H9 (cell line): ENCODE data around the gene IFFO2. TPM values are rescaled to one million over a fixed set of nuclear protein-coding genes. Genes with fewer than 3 reads are reported as not detected.

Experiments used
- DNase-seq: peaks from one replicate; pipeline ENCODE4 v3.0.0-alpha.2; 2017
- H2AFZ ChIP-seq: one replicate; pipeline ENCODE4 v1.6.1; 2013; ENCODE audit warnings: mild to moderate bottlenecking, low read length, control low read depth, moderate library complexity
- H2AK5ac ChIP-seq: 2 replicates; pipeline ENCODE4 v1.6.1; 2013; ENCODE audit warnings: low read length, control low read depth, mixed read lengths; ENCODE audit not compliant: insufficient read length
- H2BK120ac ChIP-seq: one replicate; pipeline ENCODE4 v1.6.1; 2013; ENCODE audit warnings: low read depth, mild to moderate bottlenecking, low read length, control low read depth, inconsistent platforms; ENCODE audit not compliant: poor library complexity, severe bottlenecking
- H2BK12ac ChIP-seq: 2 replicates; pipeline ENCODE4 v1.6.1; 2013; ENCODE audit warnings: low read length, control low read depth, mixed read lengths, low read depth; ENCODE audit not compliant: insufficient read length
- H2BK15ac ChIP-seq: 2 replicates; pipeline ENCODE4 v1.6.1; 2013; ENCODE audit warnings: low read depth, low read length, control low read depth
- H2BK20ac ChIP-seq: one replicate; pipeline ENCODE4 v1.6.1; 2013; ENCODE audit warnings: low read depth, mild to moderate bottlenecking, low read length, control low read depth, inconsistent platforms; ENCODE audit not compliant: poor library complexity, severe bottlenecking
- H2BK5ac ChIP-seq: 2 replicates; pipeline ENCODE4 v1.6.1; 2013; ENCODE audit warnings: low read length, control low read depth, mixed read lengths; ENCODE audit not compliant: insufficient read length
- H3K14ac ChIP-seq: 2 replicates; pipeline ENCODE4 v1.6.1; 2013; ENCODE audit warnings: low read length, control low read depth; ENCODE audit not compliant: insufficient read depth
- H3K18ac ChIP-seq: 2 replicates; pipeline ENCODE4 v1.6.1; 2013; ENCODE audit warnings: low read depth, mild to moderate bottlenecking, mixed read lengths, low read length, control low read depth; ENCODE audit not compliant: insufficient read length
- H3K23ac ChIP-seq: 2 replicates; pipeline ENCODE4 v1.6.1; 2013; ENCODE audit warnings: low read length, control low read depth, mixed read lengths, low read depth; ENCODE audit not compliant: insufficient read length
- H3K23me2 ChIP-seq: 2 replicates; pipeline ENCODE4 v1.6.1; 2013; ENCODE audit warnings: low read depth, mild to moderate bottlenecking, mixed read lengths, low read length, control low read depth; ENCODE audit not compliant: insufficient read length, poor library complexity, severe bottlenecking
- H3K27ac ChIP-seq: 2 replicates; pipeline ENCODE4 v1.5.1; 2013; ENCODE audit warnings: low read length, control low read depth, mixed read lengths, low read depth; ENCODE audit not compliant: insufficient read length
- H3K27me3 ChIP-seq: 2 replicates; pipeline ENCODE4 v1.6.1; 2013; ENCODE audit warnings: low read length, control low read depth, inconsistent platforms; ENCODE audit not compliant: insufficient read depth
- H3K4ac ChIP-seq: 2 replicates; pipeline ENCODE4 v1.6.1; 2013; ENCODE audit warnings: low read depth, mild to moderate bottlenecking, control low read depth, inconsistent platforms, low read length, moderate library complexity
- H3K4me1 ChIP-seq: 2 replicates; pipeline ENCODE4 v1.6.1; 2013; ENCODE audit warnings: low read length, control low read depth, inconsistent platforms; ENCODE audit not compliant: insufficient read depth
- H3K4me2 ChIP-seq: 2 replicates; pipeline ENCODE4 v1.6.1; 2013; ENCODE audit warnings: low read length, control low read depth, mixed read lengths; ENCODE audit not compliant: insufficient read length, insufficient read depth
- H3K56ac ChIP-seq: 2 replicates; pipeline ENCODE4 v1.6.1; 2013; ENCODE audit warnings: low read depth, mild to moderate bottlenecking, mixed read lengths, low read length, control low read depth; ENCODE audit not compliant: insufficient read length
- H3K79me1 ChIP-seq: 2 replicates; pipeline ENCODE4 v1.6.1; 2013; ENCODE audit warnings: low read depth, mild to moderate bottlenecking, moderate library complexity, low read length, control low read depth, inconsistent platforms; ENCODE audit not compliant: insufficient read depth, poor library complexity, severe bottlenecking
- H3K79me2 ChIP-seq: 2 replicates; pipeline ENCODE4 v1.6.1; 2013; ENCODE audit warnings: low read length, control low read depth, inconsistent platforms; ENCODE audit not compliant: insufficient read depth
- H3K9ac ChIP-seq: 2 replicates; pipeline ENCODE4 v1.6.1; 2013; ENCODE audit warnings: low read length, control low read depth, mixed read lengths; ENCODE audit not compliant: insufficient read length; ENCODE audit errors: extremely low read depth
- H3K9me3 ChIP-seq: one replicate; pipeline ENCODE4 v1.6.1; 2013; ENCODE audit warnings: low read depth, low read length, inconsistent platforms; ENCODE audit not compliant: control insufficient read depth
- H3T11ph ChIP-seq: one replicate; pipeline ENCODE4 v1.6.1; 2013; ENCODE audit warnings: mild to moderate bottlenecking, low read length, control low read depth, inconsistent platforms
- H4K20me1 ChIP-seq: one replicate; pipeline ENCODE4 v1.6.1; 2013; ENCODE audit not compliant: control insufficient read depth, insufficient read length, insufficient read depth
- H4K5ac ChIP-seq: 2 replicates; pipeline ENCODE4 v1.6.1; 2013; ENCODE audit warnings: low read depth, mild to moderate bottlenecking, mixed read lengths, low read length, control low read depth; ENCODE audit not compliant: insufficient read length
- H4K8ac ChIP-seq: replicated peaks from 2 replicates; pipeline ENCODE4 v1.6.1; 2013; ENCODE audit warnings: low read length, control low read depth, mixed read lengths, low read depth; ENCODE audit not compliant: insufficient read length
- H4K91ac ChIP-seq: 2 replicates; pipeline ENCODE4 v1.6.1; 2013; ENCODE audit warnings: low read depth, mild to moderate bottlenecking, moderate library complexity, mixed read lengths, low read length, control low read depth; ENCODE audit not compliant: insufficient read length
- H3K27ac Mint-ChIP-seq, 3 experiments: 2 replicates in 2 of 3; 3 replicates in 1 of 3; pipeline ENCODE4 v1.8.0; 2020 to 2021; ENCODE audit warnings: mixed read lengths in 3 of 3, mild to moderate bottlenecking in 1 of 3, moderate library complexity in 1 of 3
- H3K27me3 Mint-ChIP-seq: 2 replicates; pipeline ENCODE4 v1.8.0; 2021; ENCODE audit warnings: low read depth, mild to moderate bottlenecking, moderate library complexity, mixed read lengths
- H3K36me3 Mint-ChIP-seq, 3 experiments: 2 replicates in 2 of 3; 3 replicates in 1 of 3; pipeline ENCODE4 v1.8.0; 2020 to 2021; ENCODE audit warnings: low read depth in 3 of 3, mixed read lengths in 3 of 3; ENCODE audit not compliant: insufficient read depth in 1 of 3
- H3K4me1 Mint-ChIP-seq, 2 experiments: 2 replicates each; pipeline ENCODE4 v1.8.0; 2020; ENCODE audit warnings: mixed read lengths in 2 of 2
- H3K4me3 Mint-ChIP-seq, 2 experiments: 2 replicates in 1 of 2; 3 replicates in 1 of 2; pipeline ENCODE4 v1.8.0; 2020 to 2021; ENCODE audit warnings: mild to moderate bottlenecking in 2 of 2, mixed read lengths in 2 of 2, moderate library complexity in 1 of 2
- H3K9me3 Mint-ChIP-seq, 2 experiments: 2 replicates in 1 of 2; 3 replicates in 1 of 2; pipeline ENCODE4 v1.8.0; 2020; ENCODE audit warnings: mild to moderate bottlenecking in 2 of 2, mixed read lengths in 2 of 2, moderate library complexity in 1 of 2
- WGBS: extraction: QIAGEN DNeasy Blood & Tissue Kit; methylation state at CpG from one replicate; pipeline ENCODE4 v1.1.7; 2013; ENCODE audit warnings: missing lambda C conversion rate, low lambda C conversion rate, mixed read lengths; ENCODE audit not compliant: insufficient read length; ENCODE audit errors: extremely low coverage; 5-methylcytosine and 5-hydroxymethylcytosine counted together
- total RNA-seq: library from RNA; stranded (reverse); gene quantifications from 2 replicates; pipeline ENCODE4 v1.2.1, GENCODE V29; 2021
- TF ChIP-seq, protein P1 (sequence below): fragments of 200-600 bp; sonication (generic); conservative IDR thresholded peaks from 3 replicates; pipeline ENCODE4 v1.8.0; 2021; ENCODE audit warnings: antibody characterized with exemption, mild to moderate bottlenecking

The IFFO2 gene
- total RNA-seq, 1 experiment from 2014 or later = 3.6 TPM

DNA sequence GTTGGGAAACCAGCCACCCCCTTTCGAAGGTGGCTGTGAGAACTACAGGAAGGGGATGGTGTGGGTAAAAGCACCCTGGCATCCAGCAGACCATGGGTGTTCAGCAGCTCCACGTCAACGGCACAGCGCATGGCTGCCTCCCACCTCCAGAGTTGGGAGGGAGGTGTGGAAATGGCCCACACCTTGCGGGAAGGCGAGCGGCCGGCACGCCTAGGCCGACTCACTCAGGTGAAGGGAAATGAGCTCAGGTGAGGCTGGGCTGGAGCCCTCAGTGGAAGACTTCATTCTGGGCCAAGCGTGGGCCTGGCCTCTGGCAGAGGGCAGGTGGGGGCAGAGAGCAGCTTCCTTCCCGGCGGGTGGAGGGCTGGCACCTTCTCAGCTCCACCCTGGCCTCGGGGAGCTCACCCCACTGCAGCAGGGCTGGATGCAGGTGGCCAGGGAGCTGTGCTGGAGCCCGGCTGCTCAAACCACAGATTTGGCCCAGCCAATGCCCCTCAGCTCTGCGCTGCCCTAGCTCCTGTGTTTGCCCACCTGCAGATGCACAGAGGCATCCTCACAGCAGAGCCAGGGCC is 29.3 kb downstream of the IFFO2 start:
- Histone ChIP-seq H3K9ac (no peak overlapping the region), H3K23me2 (no peaks in the 10 kb centered on the region)
- no CpG with 5 or more reads among the region's 16 CpGs for WGBS

More for the DNA sequence above, 29.3 kb downstream of the IFFO2 start:
- no peak overlapping the region for H3K4me2 ChIP-seq
- DNase-seq = no peak
- no peak overlapping the region for H4K8ac ChIP-seq
- H3K79me2 ChIP-seq = no peaks in the 10 kb centered on the region
- H3K27ac Mint-ChIP-seq = no peak overlapping the region
- no peak overlapping the region for H2BK120ac ChIP-seq
- TF ChIP-seq, protein P1, sequence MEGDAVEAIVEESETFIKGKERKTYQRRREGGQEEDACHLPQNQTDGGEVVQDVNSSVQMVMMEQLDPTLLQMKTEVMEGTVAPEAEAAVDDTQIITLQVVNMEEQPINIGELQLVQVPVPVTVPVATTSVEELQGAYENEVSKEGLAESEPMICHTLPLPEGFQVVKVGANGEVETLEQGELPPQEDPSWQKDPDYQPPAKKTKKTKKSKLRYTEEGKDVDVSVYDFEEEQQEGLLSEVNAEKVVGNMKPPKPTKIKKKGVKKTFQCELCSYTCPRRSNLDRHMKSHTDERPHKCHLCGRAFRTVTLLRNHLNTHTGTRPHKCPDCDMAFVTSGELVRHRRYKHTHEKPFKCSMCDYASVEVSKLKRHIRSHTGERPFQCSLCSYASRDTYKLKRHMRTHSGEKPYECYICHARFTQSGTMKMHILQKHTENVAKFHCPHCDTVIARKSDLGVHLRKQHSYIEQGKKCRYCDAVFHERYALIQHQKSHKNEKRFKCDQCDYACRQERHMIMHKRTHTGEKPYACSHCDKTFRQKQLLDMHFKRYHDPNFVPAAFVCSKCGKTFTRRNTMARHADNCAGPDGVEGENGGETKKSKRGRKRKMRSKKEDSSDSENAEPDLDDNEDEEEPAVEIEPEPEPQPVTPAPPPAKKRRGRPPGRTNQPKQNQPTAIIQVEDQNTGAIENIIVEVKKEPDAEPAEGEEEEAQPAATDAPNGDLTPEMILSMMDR = no peak
- no peak overlapping the region for H3K27ac ChIP-seq
- H2BK20ac ChIP-seq = no peak overlapping the region
- H4K91ac ChIP-seq = no peak overlapping the region
- no peak overlapping the region for H2BK12ac ChIP-seq
- H2AK5ac ChIP-seq = no peak overlapping the region
- H3K27me3 ChIP-seq = no peaks in the 10 kb centered on the region
- H2AFZ ChIP-seq = no peak overlapping the region
- H2BK5ac ChIP-seq = no peak overlapping the region
- no peak overlapping the region for H3K18ac ChIP-seq
- H3K56ac ChIP-seq = no peak overlapping the region
- no peak overlapping the region for H3K4me3 Mint-ChIP-seq
- H3K9me3 Mint-ChIP-seq = peaks cover 2 to 4% of the 10 kb centered on the region in 2 experiments; a peak in 2 of 5 replicates
- no peaks in the 10 kb centered on the region for H4K20me1 ChIP-seq
- no peaks in the 10 kb centered on the region for H3K79me1 ChIP-seq
- peaks cover 0 to 5% (median 2%) of the 10 kb centered on the region in 3 experiments; a peak in 4 of 7 replicates for H3K36me3 Mint-ChIP-seq
- H3T11ph ChIP-seq = no peak overlapping the region
- H3K4me1 Mint-ChIP-seq = peaks cover 36 to 38% of the 10 kb centered on the region in 2 experiments
- H4K5ac ChIP-seq = no peak overlapping the region
- no peak overlapping the region for H3K4ac ChIP-seq
- no peaks in the 10 kb centered on the region; the same call in 1 of the 2 replicates for H3K27me3 Mint-ChIP-seq
- H2BK15ac ChIP-seq = no peak overlapping the region
- H3K9me3 ChIP-seq = no peaks in the 10 kb centered on the region
- no peak overlapping the region for H3K23ac ChIP-seq
- no peak overlapping the region; the same call in 1 of the 2 replicates for H3K14ac ChIP-seq
- no peaks in the 10 kb centered on the region for H3K4me1 ChIP-seq
